GM12878 (cell line): ENCODE measurements around the gene ADARB1.

Source experiments
- CEBPB ChIP-seq, 2 experiments: fragments of 150-350 bp in 1 of 2; IDR thresholded peaks; 2 replicates each; pipeline ENCODE4 v1.6.1; 2012 to 2014; ENCODE audit warnings: low read depth in 2 of 2, low read length in 2 of 2, borderline replicate concordance in 1 of 2, inconsistent platforms in 1 of 2
- SP1 ChIP-seq: IDR thresholded peaks from one replicate; pipeline ENCODE4 v1.6.1; 2011; ENCODE audit warnings: low read depth, low read length
- YY1 ChIP-seq: IDR thresholded peaks from 2 replicates; pipeline ENCODE4 v1.6.1; 2011; ENCODE audit warnings: low read depth, mild to moderate bottlenecking, low read length
- TF ChIP-seq, protein P1 (sequence below), 3 experiments: IDR thresholded peaks in 2 of 3; conservative IDR thresholded peaks in 1 of 3; 2 replicates each; pipeline ENCODE4 v1.5.1; 2011; ENCODE audit warnings: low read depth in 3 of 3, low read length in 3 of 3, mild to moderate bottlenecking in 3 of 3, control low read depth in 2 of 3, moderate library complexity in 2 of 3, inconsistent platforms in 1 of 3, mixed read lengths in 1 of 3; ENCODE audit not compliant: control insufficient read depth in 2 of 3, insufficient read depth in 1 of 3; ENCODE audit errors: extremely low read depth in 1 of 3

DNA sequence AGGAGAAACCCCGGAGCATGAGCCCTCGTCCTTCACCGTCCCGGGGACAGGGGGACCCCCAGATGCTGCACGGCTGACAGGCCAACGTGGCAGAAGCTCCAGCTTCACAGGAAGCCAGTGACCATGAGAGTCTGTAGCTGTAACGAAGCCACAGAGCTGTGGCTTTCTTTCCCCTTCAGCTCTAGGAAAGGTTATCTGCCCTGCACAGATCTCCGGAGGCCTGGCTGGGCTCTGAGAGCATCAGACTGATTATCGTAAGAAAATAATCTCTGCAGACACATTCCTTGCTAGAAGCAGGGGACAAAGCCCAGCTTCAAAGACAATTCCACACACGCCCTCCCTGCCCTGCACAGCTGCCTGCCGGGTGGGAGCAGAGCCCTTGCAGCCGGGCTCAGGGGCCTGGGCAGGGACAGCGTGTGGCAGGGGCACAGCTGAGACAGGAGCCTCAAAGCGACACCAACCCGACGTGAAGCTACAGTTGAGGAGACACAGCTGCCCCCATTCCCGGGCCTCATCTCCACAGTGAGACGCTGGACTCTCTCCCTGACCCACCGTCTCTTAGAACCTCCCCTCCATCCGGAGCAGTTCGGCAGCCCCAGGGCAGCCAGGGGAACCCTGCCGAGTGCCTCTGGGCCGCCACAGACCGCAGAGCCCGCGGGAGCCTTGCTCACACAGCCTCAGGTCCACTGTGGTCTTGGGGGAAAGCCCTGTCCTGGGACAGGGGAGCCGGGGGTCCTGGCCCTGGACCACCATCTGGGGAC, 182.7 kb downstream of the ADARB1 start:
- TF ChIP-seq, protein P1, sequence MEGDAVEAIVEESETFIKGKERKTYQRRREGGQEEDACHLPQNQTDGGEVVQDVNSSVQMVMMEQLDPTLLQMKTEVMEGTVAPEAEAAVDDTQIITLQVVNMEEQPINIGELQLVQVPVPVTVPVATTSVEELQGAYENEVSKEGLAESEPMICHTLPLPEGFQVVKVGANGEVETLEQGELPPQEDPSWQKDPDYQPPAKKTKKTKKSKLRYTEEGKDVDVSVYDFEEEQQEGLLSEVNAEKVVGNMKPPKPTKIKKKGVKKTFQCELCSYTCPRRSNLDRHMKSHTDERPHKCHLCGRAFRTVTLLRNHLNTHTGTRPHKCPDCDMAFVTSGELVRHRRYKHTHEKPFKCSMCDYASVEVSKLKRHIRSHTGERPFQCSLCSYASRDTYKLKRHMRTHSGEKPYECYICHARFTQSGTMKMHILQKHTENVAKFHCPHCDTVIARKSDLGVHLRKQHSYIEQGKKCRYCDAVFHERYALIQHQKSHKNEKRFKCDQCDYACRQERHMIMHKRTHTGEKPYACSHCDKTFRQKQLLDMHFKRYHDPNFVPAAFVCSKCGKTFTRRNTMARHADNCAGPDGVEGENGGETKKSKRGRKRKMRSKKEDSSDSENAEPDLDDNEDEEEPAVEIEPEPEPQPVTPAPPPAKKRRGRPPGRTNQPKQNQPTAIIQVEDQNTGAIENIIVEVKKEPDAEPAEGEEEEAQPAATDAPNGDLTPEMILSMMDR (IDR thresholded peaks at IDR 0.05 in 2 of 3, conservative IDR thresholded peaks at IDR 0.05 in 1 of 3; ENCODE audit: control insufficient read depth in 2 of 3, extremely low read depth in 1 of 3, insufficient read depth in 1 of 3, low read depth in 3 of 3, low read length in 3 of 3), result no peak
- TF ChIP-seq CEBPB (IDR thresholded peaks at IDR 0.05; ENCODE audit: borderline replicate concordance in 1 of 2, low read depth in 2 of 2, low read length in 2 of 2) (no peak), SP1 (no peak), YY1 (no peak)
